ENCODE data around the gene ENDOD1.

DNA sequence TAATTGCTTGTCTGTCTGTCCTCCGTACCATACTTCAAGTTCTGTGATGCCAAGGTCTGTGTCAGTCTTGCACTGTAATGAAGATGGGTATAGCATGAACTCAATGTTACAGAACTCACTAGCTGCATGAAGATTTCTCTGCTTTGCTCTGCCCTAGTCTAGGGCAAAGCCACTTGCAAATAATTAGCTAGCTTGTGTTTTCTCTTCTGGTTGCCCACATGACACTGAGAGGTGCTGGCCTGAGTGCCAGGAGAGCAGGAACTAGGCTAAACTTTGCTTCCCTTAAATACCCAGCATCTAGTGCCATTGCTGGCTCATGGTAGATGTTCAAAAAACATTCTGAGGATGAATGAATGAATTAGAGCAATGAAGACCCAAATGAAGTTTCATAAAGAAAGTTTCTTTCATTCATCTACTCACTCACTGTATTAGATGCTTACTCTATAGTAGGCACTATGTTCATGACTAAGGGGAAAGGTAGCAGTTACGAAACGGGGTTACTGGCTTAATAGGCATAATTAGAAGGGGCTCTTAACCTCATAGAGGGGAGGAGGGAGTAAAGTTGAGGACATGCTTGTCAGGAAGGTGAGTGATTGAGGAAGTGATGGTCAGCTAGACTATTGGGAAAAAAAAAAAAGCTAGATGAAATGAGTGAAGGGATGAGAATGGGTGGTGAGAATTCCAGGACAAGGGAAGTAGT is 4.4 kb upstream of the ENDOD1 start:
- TF ChIP-seq CTCF (IDR thresholded peaks at IDR 0.05) (no peak), POLR2A (IDR thresholded peaks at IDR 0.05) (no peak)

Measured in esophagus squamous epithelium (tissue), 4 donors.